Peyer's patch (tissue), 4 donors: ENCODE measurements around the gene PIGU.

Experiments used
- CTCF ChIP-seq, 6 experiments: fragments of 450-650 bp in 4 of 6; fragments of 200-600 bp in 2 of 6; sonication (generic) in 1 of 6; IDR thresholded peaks; one replicate each; pipeline ENCODE4 v1.5.1; 2017 to 2019; ENCODE audit warnings: antibody characterized with exemption in 6 of 6, mild to moderate bottlenecking in 3 of 6, moderate library complexity in 1 of 6
- POLR2A ChIP-seq, 2 donors: fragments of 450-650 bp; IDR thresholded peaks; one replicate each; pipeline ENCODE4 v1.5.1; 2017; ENCODE audit warnings: antibody characterized with exemption in 2 of 2, mild to moderate bottlenecking in 2 of 2, moderate library complexity in 2 of 2

- TF ChIP-seq CTCF (IDR thresholded peaks at IDR 0.05) (no peak), POLR2A (IDR thresholded peaks at IDR 0.05) (no peak)
Measured at GRCh38 chr20:34680586-34681175, 3.8 kb upstream of the PIGU start.
